NB4 (cell line): ENCODE data around the gene TANGO6.

Source experiments
- POLR2A ChIP-seq: IDR thresholded peaks from 2 replicates; pipeline ENCODE4 v1.6.1; 2011; ENCODE audit warnings: mild to moderate bottlenecking; ENCODE audit not compliant: insufficient read length; ENCODE audit errors: extremely low read depth
- TF ChIP-seq, protein P1 (sequence below): IDR thresholded peaks from one replicate; pipeline ENCODE4 v1.5.1; 2012; ENCODE audit warnings: low read depth, low read length
- TF ChIP-seq, protein P2 (sequence below): IDR thresholded peaks from 2 replicates; pipeline ENCODE4 v1.6.1; 2011; ENCODE audit warnings: low read depth, low read length

DNA sequence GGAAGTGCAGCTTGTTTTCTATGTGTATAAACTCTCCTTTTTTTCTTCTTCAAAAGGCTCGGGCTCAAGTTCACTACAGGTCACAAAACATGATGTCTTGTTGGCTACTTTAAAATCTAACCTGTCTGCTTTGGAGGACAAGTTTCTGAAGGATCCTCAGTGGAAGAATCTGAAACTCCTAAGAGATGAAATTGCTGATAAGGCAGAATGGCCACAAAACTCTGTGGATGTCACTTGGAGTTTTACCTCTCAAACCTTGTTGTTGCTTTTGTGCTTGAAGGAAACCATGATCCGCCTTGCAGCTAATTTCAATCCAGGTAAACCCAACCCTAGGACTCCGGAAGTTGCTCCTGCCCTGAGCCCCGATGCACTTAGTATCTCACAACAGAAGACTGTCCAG, 16.5 kb downstream of the TANGO6 start:
- TF ChIP-seq, protein P1, sequence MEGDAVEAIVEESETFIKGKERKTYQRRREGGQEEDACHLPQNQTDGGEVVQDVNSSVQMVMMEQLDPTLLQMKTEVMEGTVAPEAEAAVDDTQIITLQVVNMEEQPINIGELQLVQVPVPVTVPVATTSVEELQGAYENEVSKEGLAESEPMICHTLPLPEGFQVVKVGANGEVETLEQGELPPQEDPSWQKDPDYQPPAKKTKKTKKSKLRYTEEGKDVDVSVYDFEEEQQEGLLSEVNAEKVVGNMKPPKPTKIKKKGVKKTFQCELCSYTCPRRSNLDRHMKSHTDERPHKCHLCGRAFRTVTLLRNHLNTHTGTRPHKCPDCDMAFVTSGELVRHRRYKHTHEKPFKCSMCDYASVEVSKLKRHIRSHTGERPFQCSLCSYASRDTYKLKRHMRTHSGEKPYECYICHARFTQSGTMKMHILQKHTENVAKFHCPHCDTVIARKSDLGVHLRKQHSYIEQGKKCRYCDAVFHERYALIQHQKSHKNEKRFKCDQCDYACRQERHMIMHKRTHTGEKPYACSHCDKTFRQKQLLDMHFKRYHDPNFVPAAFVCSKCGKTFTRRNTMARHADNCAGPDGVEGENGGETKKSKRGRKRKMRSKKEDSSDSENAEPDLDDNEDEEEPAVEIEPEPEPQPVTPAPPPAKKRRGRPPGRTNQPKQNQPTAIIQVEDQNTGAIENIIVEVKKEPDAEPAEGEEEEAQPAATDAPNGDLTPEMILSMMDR = no peak
- TF ChIP-seq POLR2A = no peak
- TF ChIP-seq, protein P2, sequence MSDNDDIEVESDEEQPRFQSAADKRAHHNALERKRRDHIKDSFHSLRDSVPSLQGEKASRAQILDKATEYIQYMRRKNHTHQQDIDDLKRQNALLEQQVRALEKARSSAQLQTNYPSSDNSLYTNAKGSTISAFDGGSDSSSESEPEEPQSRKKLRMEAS = no peak
